ENCODE data around the gene TMEM119.
"Not testable (repeated sequence)": the region's sequence is repeated elsewhere in the genome, so short reads cannot be mapped to it uniquely, and the experiment has no call there.

Gene TMEM119

GRCh38 chr12:108576660-108577234 is 21.1 kb downstream of the TMEM119 start:
- H3K27ac ChIP-seq, result no peak overlapping the region
- TF ChIP-seq ZFX (IDR thresholded peaks at IDR 0.05) (no peak), CTCF (conservative IDR thresholded peaks at IDR 0.05) (no peak)

GRCh38 chr12:108575199-108575912 is 22.5 kb downstream of the TMEM119 start:
- TF ChIP-seq CTCF (conservative IDR thresholded peaks at IDR 0.05), result no peak
- no peak for TF ChIP-seq ZFX (IDR thresholded peaks at IDR 0.05)
- H3K27ac ChIP-seq, result no peak overlapping the region

GRCh38 chr12:108574276-108574675 is 23.6 kb downstream of the TMEM119 start:
- not testable (repeated sequence) for H3K27ac ChIP-seq

- TF ChIP-seq ZFX (IDR thresholded peaks at IDR 0.05), result no peak
- no peak for TF ChIP-seq CTCF (conservative IDR thresholded peaks at IDR 0.05)
Measured at GRCh38 chr12:108573317-108573716, 24.6 kb downstream of the TMEM119 start.

GRCh38 chr12:108572166-108572790 is 25.6 kb downstream of the TMEM119 start:
- H3K27ac ChIP-seq, result no peak overlapping the region
- TF ChIP-seq CTCF (conservative IDR thresholded peaks at IDR 0.05) (no peak), ZFX (IDR thresholded peaks at IDR 0.05) (no peak)

More at GRCh38 chr12:108573317-108573716, 24.6 kb downstream of the TMEM119 start:
- H3K27ac ChIP-seq, result no peak overlapping the region

GRCh38 chr12:108571609-108572165 is 26.2 kb downstream of the TMEM119 start:
- TF ChIP-seq ZFX (IDR thresholded peaks at IDR 0.05) (no peak), CTCF (conservative IDR thresholded peaks at IDR 0.05) (no peak)
- H3K27ac ChIP-seq, result no peak overlapping the region

- H3K27ac ChIP-seq, result no peak overlapping the region
- peak; percentile 17; the same call in 1 of the 2 replicates for TF ChIP-seq CTCF (conservative IDR thresholded peaks at IDR 0.05)
- no peak for TF ChIP-seq ZFX (IDR thresholded peaks at IDR 0.05)
Measured at GRCh38 chr12:108570743-108571608, 26.9 kb downstream of the TMEM119 start.
